Bronchus fibroblast of lung (primary cell): ENCODE data around the gene RNF144A. TPM values are rescaled to one million over a fixed set of nuclear protein-coding genes. Genes with fewer than 3 reads are reported as not detected.

Experiments
- total RNA-seq: library from RNA; depleted of rRNA; stranded (reverse); fragments of >200 nt; gene quantifications from 2 replicates; pipeline ENCODE4 v1.2.3, GENCODE V29; 2015

RNF144A gene, protein sequence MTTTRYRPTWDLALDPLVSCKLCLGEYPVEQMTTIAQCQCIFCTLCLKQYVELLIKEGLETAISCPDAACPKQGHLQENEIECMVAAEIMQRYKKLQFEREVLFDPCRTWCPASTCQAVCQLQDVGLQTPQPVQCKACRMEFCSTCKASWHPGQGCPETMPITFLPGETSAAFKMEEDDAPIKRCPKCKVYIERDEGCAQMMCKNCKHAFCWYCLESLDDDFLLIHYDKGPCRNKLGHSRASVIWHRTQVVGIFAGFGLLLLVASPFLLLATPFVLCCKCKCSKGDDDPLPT
- 2.8 and 3.0 TPM in 2 replicates for total RNA-seq

DNA sequence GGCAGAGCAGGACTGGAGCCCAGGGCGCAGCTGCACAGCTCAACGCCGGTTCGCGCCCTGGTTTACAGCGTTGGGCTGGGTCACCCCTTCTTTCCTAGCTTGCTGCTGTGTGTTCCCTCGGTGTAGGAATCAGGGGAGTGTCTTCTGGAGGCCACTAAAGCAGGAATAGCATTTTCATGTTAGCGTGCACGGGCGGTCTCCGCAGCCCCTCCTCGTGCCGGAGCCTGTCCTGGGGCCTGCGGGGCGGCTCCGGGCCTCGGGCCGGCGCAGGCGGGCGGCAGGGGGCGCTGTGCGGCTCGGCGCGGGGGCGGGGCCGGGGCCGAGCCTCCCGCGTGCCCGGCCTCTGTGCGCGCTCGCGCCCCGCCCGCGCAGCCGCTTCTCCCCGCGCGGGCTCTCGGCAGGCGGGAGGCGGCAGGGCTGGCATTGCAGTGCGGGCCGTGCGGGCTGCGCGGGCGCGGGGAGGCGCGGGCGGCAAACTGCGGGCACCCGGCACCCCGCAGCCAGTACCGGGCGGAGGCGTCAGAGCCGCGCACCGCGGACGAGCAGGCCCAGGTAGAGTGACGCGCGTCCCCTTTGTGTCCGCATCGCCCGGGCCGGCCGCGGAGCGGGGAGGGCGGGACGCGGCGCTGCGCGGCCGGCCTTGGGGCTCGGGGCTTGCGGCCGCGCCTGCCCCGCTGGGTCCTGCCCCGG lies at the start of gene RNF144A:
Gene RNF144A (plus strand): TSS at position 342 of the 690 bp plus-strand sequence. CDS start 79,515 bp downstream, outside the sequence.

GRCh38 chr2:6877402-6878304 lies 39.6 kb upstream of the RNF144A start, which contains the start of gene RSAD2:
Gene RSAD2 (plus strand): TSS chr2:6877777. CDS start chr2:6877801, 24 bp downstream.

Other genes starting within 250 kb of the RNF144A start
- 0.30 and 0.50 TPM in 2 replicates for gene CMPK2, start 51.5 kb upstream of the RNF144A start, total RNA-seq
- gene RSAD2, start 39.6 kb upstream of the RNF144A start, total RNA-seq, result under 0.01 TPM in 1 of 2 replicates, not detected in the other